ENCODE data around the gene NFATC1. TPM values are rescaled to one million over a fixed set of nuclear protein-coding genes. Genes with fewer than 3 reads are reported as not detected.

NFATC1 gene
- total RNA-seq, 1 donor from 2014 or later: 17.0 TPM

DNA sequence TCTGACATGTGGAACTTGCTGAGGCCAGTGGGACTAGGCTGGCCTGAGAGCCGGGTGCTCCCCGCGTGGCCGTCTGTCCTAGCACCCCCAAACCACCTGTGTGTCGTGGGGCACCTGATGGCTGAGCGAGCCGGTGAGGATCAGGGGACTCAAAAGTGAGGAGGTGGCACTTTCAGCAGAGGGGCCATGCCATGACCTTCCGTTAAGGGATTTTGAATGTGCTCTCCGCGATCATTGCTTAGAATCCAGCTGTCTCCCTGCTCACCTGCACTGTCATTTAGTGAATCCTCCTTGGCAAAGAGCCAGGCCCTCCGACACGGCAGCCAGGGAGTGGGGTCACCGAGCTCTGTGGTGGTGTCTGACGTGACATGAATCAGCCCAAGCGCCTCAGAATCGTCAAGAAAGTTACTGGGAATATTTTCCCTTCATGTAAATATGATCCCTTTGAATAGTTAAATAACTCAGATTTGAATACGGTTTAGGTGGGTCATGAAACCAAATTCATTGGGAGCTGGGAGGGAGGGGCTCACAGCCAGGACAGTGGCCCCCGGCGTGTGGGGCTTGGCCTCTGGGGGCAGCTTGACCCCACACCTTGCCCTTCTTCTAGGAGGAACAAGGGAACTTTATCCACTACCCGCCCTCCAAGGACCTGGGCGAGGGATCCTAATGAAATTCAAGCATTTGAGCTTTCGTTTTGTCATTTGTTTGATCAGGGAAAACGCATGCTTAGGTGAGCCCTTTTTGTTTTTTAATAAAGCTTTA is 9.5 kb downstream of the NFATC1 start:
- DNase-seq: peak; percentile 13

DNA sequence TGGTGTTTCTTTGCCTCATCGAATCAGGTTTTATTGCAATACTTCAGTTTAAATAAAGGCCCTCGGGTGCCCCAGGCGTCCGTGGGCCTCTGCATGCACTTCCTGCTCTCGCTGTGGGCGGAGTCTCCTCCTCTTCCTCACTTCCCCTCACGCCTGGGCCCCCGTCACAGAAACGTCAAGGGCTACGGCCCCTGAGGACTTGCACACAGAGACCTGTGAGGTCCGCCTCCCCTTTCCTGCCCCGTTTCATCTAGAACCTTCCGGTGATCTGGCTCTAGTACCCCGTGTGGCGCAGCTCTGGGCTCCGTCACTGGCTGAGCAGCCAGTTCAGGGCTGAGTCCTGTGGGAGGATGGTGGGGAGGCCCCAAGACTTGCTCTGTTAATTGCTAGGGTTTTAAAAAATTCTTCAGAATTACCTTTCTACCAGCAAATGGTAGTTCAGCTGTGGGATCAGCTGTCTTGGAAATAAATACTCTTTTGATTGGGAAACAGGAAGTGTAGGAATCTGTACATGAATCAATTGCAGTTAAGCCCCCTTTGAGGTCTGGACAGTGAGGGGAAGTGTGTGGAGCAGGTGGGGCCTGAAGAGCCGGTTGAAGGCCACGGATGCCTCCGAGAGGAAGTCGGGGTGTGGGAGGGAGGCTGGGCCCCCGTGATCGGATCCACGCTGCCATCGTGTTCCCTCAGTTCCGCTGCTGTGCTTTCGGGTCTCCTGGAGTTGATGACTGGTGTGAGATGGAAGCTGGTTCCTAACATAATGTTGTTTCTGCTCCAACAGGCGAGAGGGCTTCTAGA is 10.2 kb downstream of the NFATC1 start:
- DNase-seq: peak; percentile 74

DNA sequence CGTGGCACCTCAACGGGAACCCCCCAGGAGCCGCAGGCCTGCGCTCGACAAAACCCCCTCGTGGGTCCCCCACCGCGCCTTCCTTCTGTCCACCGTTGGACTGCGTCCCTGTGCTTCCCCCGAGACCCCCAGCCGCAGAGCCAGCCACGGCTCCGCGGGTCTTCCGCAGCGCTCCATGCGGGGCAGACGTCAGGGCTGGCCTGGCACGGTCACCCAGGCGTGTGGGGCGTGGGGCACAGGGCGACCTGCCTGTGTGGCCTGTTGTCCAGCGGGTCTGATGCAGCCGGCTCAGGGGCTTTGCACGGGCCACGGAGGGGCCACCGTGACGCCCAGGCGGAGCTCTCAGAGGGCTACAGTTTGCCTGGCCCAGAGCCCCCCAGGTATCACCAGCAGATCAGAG is 11.0 kb downstream of the NFATC1 start:
- no peak for DNase-seq

DNA sequence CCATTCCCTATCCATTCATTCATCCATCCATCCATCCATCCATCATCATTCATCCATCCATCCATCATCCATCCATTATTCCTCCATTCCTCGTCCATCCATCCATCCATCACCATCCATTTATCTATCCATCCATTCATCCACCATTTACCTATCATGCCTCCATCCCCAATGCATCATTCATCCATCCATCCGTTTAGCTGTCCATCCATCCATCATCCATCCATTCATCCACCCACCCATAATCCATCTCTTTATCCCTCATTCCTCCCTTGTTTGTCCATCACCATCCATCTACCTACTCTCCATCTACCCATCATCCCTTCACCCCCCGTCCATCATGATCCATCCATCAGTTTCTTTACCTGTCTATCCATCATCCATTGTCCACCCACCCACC is 13.6 kb downstream of the NFATC1 start:
- DNase-seq: no peak

DNA sequence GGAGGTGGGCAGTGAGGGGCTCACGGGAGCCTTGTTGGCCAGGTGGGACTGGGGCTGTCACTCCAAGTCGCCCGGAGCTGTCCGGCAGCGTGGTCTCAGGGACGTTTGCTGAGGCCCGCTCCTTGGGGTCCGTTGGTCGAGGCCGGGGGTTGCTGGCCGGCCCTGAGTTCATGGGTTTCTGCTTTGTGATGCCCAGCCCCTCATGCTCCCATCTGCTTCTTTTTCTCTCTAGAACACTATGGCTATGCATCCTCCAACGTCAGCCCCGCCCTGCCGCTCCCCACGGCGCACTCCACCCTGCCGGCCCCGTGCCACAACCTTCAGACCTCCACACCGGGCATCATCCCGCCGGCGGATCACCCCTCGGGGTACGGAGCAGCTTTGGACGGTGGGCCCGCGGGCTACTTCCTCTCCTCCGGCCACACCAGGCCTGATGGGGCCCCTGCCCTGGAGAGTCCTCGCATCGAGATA is 14.5 kb downstream of the NFATC1 start:
- DNase-seq: no peak

DNA sequence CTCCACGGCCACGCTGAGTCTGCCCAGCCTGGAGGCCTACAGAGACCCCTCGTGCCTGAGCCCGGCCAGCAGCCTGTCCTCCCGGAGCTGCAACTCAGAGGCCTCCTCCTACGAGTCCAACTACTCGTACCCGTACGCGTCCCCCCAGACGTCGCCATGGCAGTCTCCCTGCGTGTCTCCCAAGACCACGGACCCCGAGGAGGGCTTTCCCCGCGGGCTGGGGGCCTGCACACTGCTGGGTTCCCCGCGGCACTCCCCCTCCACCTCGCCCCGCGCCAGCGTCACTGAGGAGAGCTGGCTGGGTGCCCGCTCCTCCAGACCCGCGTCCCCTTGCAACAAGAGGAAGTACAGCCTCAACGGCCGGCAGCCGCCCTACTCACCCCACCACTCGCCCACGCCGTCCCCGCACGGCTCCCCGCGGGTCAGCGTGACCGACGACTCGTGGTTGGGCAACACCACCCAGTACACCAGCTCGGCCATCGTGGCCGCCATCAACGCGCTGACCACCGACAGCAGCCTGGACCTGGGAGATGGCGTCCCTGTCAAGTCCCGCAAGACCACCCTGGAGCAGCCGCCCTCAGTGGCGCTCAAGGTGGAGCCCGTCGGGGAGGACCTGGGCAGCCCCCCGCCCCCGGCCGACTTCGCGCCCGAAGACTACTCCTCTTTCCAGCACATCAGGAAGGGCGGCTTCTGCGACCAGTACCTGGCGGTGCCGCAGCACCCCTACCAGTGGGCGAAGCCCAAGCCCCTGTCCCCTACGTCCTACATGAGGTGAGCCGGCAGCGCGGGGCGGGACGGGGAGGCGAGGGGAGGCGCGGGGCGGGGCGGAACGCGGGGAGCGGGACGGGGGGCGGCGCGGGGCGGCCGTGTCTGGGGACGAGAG is 15.2 kb downstream of the NFATC1 start:
- no peak for DNase-seq

DNA sequence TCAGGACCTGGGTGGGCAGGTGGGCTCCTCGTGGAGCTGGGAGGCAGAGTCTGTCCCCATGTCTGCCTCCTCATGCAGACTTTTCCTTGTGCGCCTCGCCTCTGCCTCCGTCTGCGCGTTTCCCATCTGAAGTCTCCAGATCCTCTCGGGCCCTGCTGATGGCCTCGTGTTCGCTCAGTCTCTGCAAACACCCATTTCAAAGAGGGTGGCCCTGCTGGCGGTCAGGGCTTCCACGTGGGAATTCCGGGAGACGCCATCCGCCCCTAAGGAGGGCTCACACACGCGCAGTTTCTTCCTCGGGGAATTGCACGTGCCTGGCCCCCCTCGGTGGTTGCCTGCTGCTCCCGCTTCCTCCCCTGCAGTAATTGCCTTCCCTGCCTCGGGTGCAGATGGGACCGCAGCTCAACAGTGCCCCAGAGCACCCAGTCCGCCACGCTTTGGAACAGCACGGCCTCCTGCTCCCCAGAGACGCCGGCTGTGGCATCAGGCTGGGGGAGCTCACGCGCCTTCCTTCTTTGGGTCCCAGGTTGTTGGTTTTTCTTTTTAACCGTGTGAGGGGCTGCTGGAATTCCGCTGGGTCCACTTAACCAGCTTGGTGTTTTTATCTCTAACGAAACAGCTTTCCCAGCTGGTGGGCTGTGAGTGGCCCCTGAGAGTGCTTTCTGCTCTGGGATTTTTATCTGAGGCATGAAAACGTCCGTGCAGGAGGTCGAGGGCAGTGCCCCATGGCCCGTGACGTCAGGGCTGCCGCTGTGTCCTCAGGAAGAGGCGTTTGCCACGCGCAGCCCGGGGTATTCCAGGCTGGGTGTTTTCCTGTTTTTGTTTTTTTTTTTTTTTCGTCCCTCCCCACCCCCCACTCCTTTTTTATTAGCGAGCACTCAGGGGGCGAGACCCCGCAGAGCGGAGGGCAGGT is 16.1 kb downstream of the NFATC1 start:
- DNase-seq: peak; percentile 69

DNA sequence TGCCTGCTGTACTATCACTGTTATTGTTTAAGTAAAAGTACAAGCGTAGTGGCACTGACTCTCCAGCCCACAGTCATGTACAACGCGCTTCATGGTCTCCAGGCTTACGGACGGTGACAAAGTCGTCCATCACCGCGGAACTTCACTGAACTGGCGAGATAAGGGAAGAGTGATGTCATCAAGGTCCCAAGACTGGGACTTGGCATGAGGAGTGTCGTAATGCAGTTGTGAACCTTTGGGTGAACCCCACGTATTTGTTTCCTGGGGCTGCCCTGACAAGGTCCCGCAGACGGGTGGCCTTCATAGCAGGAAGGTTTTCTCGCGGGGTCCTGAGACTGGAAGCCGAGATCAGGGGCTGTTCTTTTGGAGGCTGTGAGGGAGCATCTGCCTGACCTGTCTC is 17.3 kb downstream of the NFATC1 start:
- peak; percentile 54 for DNase-seq

DNA sequence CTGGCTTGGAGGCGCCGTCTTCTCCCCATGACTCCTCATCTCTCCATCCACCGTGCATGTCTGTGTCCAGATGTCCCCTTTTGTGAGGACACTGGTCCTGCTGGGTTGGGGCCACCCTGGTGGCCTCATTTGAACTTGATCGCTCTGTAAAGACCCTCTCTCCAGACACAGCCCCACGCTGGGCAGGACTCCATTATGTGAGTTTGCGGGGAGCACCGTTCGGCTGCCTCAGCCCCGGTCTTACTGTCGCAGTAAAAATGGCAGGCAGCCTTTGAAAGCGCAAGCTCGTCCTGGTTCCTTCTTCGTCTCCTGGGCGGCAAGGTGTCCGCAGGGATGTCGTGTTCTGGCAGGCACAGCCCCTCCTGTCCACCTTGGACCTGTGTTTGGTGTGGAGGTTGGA is 17.7 kb downstream of the NFATC1 start:
- DNase-seq: no peak

DNA sequence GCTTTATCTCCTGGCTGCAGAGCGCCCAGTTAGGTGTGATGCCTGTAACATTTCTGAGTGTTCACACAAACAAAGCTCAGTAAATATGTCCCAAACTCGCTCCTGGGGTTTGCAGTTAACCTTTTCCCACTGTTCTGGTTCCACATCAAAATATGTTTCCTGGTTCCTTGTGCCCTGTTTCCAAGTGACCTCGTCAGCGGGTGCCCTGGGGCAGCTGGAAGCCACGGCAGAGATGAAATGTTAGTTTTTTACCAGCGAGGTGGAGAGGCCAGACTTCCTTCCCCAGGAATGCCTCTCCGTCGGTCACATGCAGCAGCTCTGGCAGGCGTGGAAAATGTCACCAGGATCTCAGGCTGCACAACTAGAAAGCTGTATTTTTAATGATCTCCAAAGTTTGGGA is 18.2 kb downstream of the NFATC1 start:
- DNase-seq: peak; percentile 76

DNA sequence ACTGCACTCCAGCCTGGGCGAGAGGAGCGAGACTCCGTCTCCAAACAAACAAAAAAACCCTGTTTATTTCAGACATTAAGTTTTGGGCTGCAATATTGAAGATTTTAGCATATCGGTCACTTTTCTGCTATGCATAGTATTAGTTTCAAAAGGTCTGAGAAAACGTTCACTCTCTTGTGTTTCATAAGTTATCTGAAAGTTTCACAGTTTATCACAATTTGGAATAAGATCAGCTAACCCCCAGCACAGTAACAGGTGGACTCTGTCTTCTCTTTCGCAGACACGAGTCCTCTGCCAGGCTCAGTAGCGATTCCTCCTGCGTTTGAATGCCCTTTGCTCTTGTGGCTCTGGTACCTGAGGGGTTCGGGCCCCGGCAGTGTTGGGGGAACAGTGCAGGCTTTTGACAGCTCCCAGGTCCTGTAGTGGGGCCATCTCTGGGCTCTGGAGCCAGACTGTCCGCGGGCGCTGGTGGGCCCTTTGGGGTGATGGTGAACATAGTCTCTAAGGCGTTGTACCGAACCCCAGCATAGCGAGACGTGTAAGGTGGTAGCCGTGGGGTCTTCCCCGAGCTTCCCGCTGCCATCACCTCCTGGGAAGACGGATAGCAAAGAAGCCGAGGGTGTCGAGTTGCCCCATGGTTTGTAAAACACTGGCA is 20.4 kb downstream of the NFATC1 start:
- no peak for DNase-seq

DNA sequence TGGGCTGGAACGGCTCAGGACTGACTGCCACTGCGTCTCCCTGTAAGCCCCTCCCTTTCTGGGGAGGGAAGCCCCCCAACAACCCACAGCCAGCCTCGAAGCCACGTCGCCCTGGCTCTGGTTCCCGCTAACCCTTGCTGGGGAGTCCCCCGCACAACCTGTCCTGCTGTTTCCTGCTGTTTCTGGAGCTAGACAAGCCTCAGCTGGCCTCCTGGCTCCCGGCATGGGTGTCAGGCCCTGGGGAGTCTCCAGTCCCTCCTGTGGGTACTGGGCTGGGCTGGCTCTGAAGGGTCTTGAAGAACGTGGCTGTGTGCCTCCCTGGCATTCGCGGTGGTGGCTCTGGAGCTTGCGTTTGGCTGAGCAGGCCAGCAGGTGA is 20.9 kb downstream of the NFATC1 start:
- DNase-seq: no peak

DNA sequence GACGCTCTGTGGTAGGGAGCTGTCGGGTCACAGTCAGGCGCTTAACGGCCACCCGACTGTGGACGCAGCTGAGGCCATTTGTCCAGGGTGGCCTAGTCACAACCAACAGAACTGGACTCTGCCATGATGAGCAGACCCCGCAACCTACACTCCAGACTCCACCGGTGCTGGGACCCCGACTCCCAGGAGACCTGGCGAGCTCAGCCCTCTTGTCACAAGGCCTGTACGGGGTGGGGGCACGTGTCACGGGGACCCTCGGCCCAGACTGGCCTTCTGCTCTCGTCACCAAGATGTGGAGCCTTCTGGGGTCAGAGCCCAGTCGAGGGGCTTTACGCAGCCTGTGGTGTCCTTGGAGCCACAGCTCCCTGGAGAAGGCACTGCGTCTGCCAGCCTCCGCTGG is 22.5 kb downstream of the NFATC1 start:
- no peak for DNase-seq

DNA sequence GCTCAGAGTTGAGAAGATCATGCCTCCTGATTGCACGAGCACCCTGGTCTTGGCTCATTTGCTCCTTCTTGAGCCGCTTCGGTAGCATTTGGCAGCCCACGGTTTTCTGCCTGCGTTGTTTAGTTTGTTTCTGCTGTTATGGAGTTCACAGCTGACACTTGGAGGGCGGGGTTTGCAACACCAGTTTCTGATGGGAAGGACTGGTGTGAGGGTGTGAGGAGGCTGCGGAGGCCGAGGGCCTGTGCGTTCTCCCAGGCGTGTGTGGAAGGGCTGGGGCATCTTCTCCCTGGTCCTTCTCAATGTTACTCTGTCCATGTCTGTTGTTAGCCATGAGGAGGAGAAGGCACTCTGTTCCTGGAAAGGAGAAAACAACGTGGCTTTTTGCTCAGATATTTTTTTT is 22.9 kb downstream of the NFATC1 start:
- no peak for DNase-seq

DNA sequence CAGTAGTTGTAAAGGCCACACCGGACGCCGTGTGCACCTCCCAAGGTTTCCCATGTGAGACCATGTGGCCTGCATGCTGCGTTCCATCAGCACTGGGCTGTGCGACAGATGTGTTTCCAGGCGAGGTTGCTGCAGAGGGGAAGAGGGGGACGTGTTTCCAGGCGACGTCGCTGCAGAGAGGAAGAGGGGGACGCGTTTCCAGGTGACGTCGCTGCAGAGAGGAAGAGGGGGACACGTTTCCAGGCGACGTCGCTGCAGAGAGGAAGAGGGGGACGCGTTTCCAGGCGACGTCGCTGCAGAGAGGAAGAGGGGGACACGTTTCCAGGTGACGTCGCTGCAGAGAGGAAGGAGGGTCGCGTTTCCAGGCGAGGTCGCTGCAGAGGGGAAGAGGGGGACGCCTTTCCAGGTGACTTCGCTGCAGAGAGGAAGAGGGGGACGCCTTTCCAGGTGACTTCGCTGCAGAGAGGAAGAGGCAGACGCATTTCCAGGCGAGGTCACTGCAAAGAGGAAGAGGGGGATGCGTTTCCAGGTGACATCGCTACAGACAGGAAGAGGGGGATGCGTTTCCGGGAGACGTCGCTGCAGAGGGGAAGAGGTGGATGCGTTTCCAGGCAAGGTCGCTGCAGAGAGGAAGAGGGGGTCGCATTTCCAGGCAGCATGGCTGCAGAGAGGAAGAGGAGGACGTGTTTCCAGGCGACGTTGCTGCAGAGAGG is 24.5 kb downstream of the NFATC1 start:
- DNase-seq: no peak

DNA sequence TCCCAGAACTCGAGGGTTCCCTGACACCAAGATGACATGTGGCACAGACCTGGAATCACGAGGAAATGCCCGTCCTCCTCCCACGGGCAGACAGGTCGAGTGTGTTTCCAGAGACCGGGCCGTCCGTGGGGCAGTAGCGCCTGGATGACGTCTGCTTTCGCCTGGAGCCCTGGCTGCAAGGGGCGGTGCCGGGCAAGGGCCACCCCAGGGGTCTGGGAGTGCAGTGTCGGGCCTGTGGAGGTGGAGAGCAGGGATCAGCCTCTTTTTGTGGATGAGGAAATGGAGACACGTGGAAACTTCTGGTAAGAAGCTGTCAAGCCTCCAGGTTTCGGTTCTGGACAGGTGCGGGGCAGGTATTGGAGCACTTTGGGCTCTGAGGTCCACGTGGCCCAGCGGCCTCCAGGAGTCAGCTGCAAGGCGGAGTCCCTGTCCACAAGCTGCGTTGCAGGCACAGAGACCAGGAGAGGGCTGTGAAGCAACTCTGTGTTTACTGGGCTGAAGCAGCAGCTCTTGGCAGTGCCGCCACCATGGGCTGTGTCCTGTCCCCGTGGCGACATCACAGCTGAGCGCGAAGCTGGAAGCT is 25.6 kb downstream of the NFATC1 start:
- DNase-seq: no peak

DNA sequence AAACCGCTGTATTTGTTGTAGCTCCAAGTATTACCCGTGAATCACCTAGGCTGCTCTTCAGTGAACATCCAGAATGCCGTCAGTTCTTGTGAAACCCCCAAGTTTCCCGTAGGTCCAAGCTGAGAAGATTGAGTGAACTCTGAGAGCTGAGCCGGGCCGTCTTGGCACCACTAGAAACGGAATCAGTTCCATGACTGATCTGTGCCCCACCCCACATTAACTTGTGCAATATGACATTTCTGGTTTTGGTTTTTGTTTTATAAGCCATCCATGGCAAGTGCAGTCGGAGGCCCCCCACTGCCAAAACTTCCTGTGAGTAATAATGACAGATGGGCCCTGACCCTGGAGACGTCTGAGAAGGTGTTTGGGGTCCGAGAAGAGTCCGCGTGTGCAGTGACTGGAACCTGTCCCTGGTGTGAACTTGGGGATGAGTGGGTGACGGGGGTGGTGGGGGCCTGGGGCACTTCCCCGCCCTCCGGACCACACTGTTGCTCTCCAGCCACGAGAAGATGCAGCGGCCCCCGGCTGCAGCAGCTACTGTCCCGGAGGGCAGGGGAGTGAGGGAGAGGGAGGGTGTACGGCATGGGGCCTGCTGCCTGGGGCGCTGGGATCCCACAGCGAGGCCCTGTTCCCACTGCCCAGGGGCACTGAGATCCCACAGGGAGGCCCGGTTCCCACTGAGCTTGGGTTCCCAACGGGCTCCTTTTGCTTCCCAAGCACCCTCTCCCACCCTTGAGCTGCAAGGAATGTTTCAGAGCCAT is 26.5 kb downstream of the NFATC1 start:
- DNase-seq: peak; percentile 19

DNA sequence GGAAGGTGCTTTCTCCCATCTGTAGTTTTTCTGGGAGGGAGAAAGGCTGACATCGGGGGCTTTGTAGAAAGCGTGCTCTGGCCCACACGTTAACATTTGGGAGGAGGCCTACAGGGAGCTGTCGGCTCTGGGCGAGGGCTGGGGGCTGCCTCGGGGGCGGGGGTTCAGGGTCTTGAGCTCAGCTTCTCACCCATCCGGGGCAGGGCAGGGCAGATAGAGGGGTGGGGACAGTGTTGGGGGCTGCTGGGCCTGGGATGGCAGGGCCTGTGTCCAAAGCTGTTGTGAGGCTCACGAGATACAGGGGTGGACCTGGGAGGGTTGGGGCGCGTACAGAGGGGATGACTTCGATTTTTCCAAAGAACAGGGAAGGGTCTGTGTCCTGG is 27.0 kb downstream of the NFATC1 start:
- no peak for DNase-seq

DNA sequence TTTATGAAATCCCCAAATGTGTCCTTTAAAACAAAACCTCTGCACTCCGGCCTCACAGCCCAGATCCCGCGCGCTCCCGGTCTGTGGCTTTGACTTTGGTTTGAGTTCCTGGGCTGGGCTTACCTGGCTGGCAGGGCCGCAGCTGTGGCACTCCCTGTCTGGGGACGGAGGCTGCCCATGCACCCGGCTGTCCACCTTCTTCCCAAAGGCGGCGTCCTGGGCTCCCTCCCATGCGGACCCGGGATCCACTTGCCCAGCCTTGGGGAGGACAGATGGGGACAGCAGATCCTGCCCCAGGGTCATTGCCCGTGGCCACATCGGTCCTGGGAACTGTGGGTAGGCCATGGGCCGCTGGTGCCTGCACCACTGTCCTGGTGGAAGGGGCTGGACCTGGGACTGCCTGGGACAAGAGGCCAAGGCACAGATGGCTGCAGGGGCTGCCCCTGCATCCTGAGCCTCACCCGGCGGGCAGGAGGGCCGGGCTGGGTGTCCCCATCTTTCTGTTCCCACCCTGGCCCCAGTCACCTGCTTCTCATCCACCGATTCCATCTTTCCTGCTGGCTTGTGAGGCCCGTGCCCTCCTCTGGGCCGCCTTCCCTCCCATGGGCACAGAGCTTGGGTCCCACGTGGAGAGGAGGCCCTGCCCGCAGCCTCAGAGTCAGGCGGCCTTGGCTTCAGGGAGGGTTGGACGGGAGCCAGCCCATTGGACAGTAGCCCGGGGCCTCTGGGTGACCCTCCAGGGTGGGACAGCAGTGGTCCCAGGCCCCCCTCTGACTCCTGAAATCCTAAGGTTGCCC is 27.7 kb downstream of the NFATC1 start:
- DNase-seq: no peak

All from dermis blood vessel endothelial cell (primary cell).